PC-3 (cell line): Measurements from ENCODE around the gene LRRC45.

Experiments used
- CTCF ChIP-seq: fragments of 300-600 bp; sonication (generic); conservative IDR thresholded peaks from 2 replicates; pipeline ENCODE4 v1.5.1; 2017; ENCODE audit warnings: antibody characterized with exemption, low read depth, mild to moderate bottlenecking, low read length
- EZH2 ChIP-seq: fragments of 300-600 bp; sonication (generic); IDR thresholded peaks from one replicate; pipeline ENCODE4 v1.6.1; 2017; ENCODE audit warnings: antibody characterized with exemption, mild to moderate bottlenecking, low read length; ENCODE audit not compliant: unreplicated experiment
- EZH2phosphoT487 ChIP-seq: fragments of 300-600 bp; sonication (generic); IDR thresholded peaks from 2 replicates; pipeline ENCODE4 v1.6.1; 2018; ENCODE audit warnings: mild to moderate bottlenecking, antibody characterized with exemption, low read length, borderline replicate concordance

GRCh38 chr17:82003411-82004381, 19.4 kb upstream of the LRRC45 start:
- TF ChIP-seq CTCF = no peak
- peak; percentile 95 for TF ChIP-seq EZH2phosphoT487
- TF ChIP-seq EZH2 = no peak
